ENCODE measurements around the gene TTC4. TPM values are rescaled to one million over a fixed set of nuclear protein-coding genes. Genes with fewer than 3 reads are reported as not detected.

Gene TTC4
- polyA plus RNA-seq, 1 donor from 2014 or later = 22.5 TPM

DNA sequence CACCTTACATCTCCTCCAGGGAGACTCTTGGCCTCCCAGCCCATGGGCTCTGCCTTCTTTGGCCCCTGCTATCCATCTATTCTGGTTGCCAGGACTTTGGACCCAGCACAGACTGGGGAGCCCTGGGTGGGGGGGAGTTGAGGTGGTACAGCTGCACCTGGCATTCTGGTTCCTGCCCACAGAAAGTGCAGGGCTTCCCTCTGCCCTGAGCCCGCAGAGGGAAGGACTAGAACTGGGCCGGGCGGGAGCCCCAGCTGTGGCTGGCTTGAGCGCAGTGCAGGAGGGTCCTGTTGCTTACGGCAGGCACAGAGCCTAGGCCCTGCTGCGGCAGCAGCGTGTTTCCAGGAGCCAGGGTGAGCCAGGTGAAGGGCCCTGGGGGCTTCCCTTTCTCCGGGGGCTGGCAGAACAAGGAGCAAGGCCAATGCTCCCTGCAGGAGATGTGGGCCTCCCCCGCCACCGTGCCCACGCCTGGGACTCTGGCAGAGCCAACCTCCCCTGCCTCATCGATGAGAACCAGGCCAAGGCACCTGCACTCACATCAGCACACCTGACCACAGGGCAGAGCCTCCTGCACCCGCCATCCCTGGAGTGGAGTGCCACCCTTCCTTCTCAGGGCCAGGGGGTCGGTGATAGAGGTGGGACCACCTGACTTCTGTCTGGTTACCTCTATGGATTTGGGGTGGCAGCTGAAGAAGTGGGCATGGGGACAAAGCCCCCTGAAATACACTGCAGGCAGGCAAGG lies 32.6 kb downstream of the TTC4 start:
- H3K27ac ChIP-seq (ENCODE audit: low read length) = no peak overlapping the region
- TF ChIP-seq, protein P1, sequence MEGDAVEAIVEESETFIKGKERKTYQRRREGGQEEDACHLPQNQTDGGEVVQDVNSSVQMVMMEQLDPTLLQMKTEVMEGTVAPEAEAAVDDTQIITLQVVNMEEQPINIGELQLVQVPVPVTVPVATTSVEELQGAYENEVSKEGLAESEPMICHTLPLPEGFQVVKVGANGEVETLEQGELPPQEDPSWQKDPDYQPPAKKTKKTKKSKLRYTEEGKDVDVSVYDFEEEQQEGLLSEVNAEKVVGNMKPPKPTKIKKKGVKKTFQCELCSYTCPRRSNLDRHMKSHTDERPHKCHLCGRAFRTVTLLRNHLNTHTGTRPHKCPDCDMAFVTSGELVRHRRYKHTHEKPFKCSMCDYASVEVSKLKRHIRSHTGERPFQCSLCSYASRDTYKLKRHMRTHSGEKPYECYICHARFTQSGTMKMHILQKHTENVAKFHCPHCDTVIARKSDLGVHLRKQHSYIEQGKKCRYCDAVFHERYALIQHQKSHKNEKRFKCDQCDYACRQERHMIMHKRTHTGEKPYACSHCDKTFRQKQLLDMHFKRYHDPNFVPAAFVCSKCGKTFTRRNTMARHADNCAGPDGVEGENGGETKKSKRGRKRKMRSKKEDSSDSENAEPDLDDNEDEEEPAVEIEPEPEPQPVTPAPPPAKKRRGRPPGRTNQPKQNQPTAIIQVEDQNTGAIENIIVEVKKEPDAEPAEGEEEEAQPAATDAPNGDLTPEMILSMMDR (IDR thresholded peaks at IDR 0.05; ENCODE audit: poor library complexity, severe bottlenecking) = no peak
- TF ChIP-seq, protein P2, sequence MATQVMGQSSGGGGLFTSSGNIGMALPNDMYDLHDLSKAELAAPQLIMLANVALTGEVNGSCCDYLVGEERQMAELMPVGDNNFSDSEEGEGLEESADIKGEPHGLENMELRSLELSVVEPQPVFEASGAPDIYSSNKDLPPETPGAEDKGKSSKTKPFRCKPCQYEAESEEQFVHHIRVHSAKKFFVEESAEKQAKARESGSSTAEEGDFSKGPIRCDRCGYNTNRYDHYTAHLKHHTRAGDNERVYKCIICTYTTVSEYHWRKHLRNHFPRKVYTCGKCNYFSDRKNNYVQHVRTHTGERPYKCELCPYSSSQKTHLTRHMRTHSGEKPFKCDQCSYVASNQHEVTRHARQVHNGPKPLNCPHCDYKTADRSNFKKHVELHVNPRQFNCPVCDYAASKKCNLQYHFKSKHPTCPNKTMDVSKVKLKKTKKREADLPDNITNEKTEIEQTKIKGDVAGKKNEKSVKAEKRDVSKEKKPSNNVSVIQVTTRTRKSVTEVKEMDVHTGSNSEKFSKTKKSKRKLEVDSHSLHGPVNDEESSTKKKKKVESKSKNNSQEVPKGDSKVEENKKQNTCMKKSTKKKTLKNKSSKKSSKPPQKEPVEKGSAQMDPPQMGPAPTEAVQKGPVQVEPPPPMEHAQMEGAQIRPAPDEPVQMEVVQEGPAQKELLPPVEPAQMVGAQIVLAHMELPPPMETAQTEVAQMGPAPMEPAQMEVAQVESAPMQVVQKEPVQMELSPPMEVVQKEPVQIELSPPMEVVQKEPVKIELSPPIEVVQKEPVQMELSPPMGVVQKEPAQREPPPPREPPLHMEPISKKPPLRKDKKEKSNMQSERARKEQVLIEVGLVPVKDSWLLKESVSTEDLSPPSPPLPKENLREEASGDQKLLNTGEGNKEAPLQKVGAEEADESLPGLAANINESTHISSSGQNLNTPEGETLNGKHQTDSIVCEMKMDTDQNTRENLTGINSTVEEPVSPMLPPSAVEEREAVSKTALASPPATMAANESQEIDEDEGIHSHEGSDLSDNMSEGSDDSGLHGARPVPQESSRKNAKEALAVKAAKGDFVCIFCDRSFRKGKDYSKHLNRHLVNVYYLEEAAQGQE (IDR thresholded peaks at IDR 0.05; ENCODE audit: borderline replicate concordance) = no peak
- H3K36me3 ChIP-seq (ENCODE audit: insufficient read depth, low read length) = no peaks in the 10 kb centered on the region
- H3K79me2 ChIP-seq (replicated peaks; ENCODE audit: insufficient read depth, low read length) = no peaks in the 10 kb centered on the region
- H3K27me3 ChIP-seq (ENCODE audit: insufficient read depth, low read depth, low read length) = no peaks in the 10 kb centered on the region
- H3K9ac ChIP-seq (ENCODE audit: low read length) = no peak overlapping the region
- H4K20me1 ChIP-seq (ENCODE audit: insufficient read depth) = no peaks in the 10 kb centered on the region
- H2AFZ ChIP-seq (ENCODE audit: low read depth, low read length) = no peak overlapping the region
- H3K9me2 ChIP-seq (ENCODE audit: insufficient read depth, low read length) = no peaks in the 10 kb centered on the region
- H3F3A ChIP-seq (ENCODE audit: insufficient read depth, low read length, poor library complexity, severe bottlenecking) = no peaks in the 10 kb centered on the region
- no peak overlapping the region for H3K4me2 ChIP-seq (ENCODE audit: low read length)
- no peaks in the 10 kb centered on the region for H3K9me3 ChIP-seq (ENCODE audit: low read length)
- H3K4me3 ChIP-seq (ENCODE audit: low read length) = no peak overlapping the region

DNA sequence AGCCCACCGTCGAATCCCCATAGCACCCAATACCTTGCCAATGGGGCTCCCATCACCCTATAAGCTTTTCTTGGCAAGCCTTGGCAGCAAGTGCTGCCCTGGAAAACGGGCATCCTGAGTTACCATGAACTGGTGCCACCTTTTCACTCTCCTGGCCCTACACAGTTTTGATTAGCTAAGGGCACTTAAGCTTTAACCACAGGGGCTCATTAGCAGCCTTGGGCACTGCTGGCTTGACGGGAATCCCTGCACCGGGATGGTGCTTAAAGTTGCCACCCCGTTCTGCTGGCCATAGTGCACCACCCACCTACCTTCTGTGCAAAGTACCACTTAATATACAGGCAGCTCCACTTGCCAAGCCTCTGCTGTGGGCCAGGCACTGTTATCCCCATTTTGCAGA lies 34.9 kb downstream of the TTC4 start:
- Histone ChIP-seq H3K36me3 (ENCODE audit: insufficient read depth, low read length) (no peaks in the 10 kb centered on the region), H3K27ac (ENCODE audit: low read length) (no peak overlapping the region), H3K9me2 (ENCODE audit: insufficient read depth, low read length) (no peaks in the 10 kb centered on the region), H3K9me3 (ENCODE audit: low read length) (no peaks in the 10 kb centered on the region), H3K9ac (ENCODE audit: low read length) (no peak overlapping the region), H3K4me3 (ENCODE audit: low read length) (no peak overlapping the region), H3K27me3 (ENCODE audit: insufficient read depth, low read depth, low read length) (no peaks in the 10 kb centered on the region), H3K4me2 (ENCODE audit: low read length) (no peak overlapping the region), H3F3A (ENCODE audit: insufficient read depth, low read length, poor library complexity, severe bottlenecking) (no peaks in the 10 kb centered on the region), H2AFZ (ENCODE audit: low read depth, low read length) (no peak overlapping the region), H4K20me1 (ENCODE audit: insufficient read depth) (no peaks in the 10 kb centered on the region), H3K79me2 (replicated peaks; ENCODE audit: insufficient read depth, low read length) (no peaks in the 10 kb centered on the region)
- TF ChIP-seq EZH2 (IDR thresholded peaks at IDR 0.05; ENCODE audit: borderline replicate concordance, insufficient read depth, low read length, poor library complexity, severe bottlenecking) = no peak
- TF ChIP-seq SMC3 (conservative IDR thresholded peaks at IDR 0.05; ENCODE audit: poor library complexity) = no peak
- TF ChIP-seq, protein P1 (IDR thresholded peaks at IDR 0.05; ENCODE audit: poor library complexity, severe bottlenecking) = no peak
- TF ChIP-seq MXI1 (conservative IDR thresholded peaks at IDR 0.05; ENCODE audit: poor library complexity, severe bottlenecking) = no peak
- TF ChIP-seq, protein P2 (IDR thresholded peaks at IDR 0.05; ENCODE audit: borderline replicate concordance) = no peak
- no peak for TF ChIP-seq EP300 (conservative IDR thresholded peaks at IDR 0.05; ENCODE audit: poor library complexity, severe bottlenecking)
- TF ChIP-seq TAF1 (IDR thresholded peaks at IDR 0.05; ENCODE audit: low read depth) = no peak
- TF ChIP-seq POLR2AphosphoS5 (IDR thresholded peaks at IDR 0.05) = no peak
- no peak for TF ChIP-seq RAD21 (conservative IDR thresholded peaks at IDR 0.05)
